Stimulated activated naive CD4-positive, alpha-beta T cell treated with Interleukin-2 at 50 U/mL for 16 hours (primary cell): Measurements from ENCODE around the gene ARHGEF7.

ENCODE experiments used
- DNase-seq: peaks from one replicate; lab custom pipeline; 2025; lab: John Stamatoyannopoulos, UW

Gene ARHGEF7

GRCh38 chr13:111110054-111110453 is 5.1 kb upstream of the ARHGEF7 start:
- no peak for DNase-seq

GRCh38 chr13:111111376-111111937 is 3.7 kb upstream of the ARHGEF7 start:
- no peak for DNase-seq

- DNase-seq = no peak
These were observed 2.9 kb upstream of the ARHGEF7 start for GRCh38 chr13:111112196-111112595.

- no peak for DNase-seq
These were observed 599 bp upstream of the ARHGEF7 start for GRCh38 chr13:111114362-111115060.

- no peak for DNase-seq
These were observed 933 bp downstream of the ARHGEF7 start for GRCh38 chr13:111115965-111116521.

GRCh38 chr13:111116856-111117255 is 1.7 kb downstream of the ARHGEF7 start:
- DNase-seq = no peak

- no peak for DNase-seq
These were observed 2.2 kb downstream of the ARHGEF7 start for GRCh38 chr13:111117289-111117688.

GRCh38 chr13:111117961-111118360 is 2.9 kb downstream of the ARHGEF7 start:
- no peak for DNase-seq

- no peak for DNase-seq
These were observed 3.9 kb downstream of the ARHGEF7 start for GRCh38 chr13:111118898-111119607.

- DNase-seq = no peak
These were observed 4.9 kb downstream of the ARHGEF7 start for GRCh38 chr13:111119966-111120365.

- no peak for DNase-seq
These were observed 5.3 kb downstream of the ARHGEF7 start for GRCh38 chr13:111120422-111120821.

- no peak for DNase-seq
These were observed 5.8 kb downstream of the ARHGEF7 start for GRCh38 chr13:111120913-111121312.

- no peak for DNase-seq
These were observed 6.4 kb downstream of the ARHGEF7 start for GRCh38 chr13:111121506-111121905.

- DNase-seq = no peak
These were observed 6.9 kb downstream of the ARHGEF7 start for GRCh38 chr13:111122056-111122455.

GRCh38 chr13:111122631-111123030 is 7.5 kb downstream of the ARHGEF7 start:
- DNase-seq = no peak

- no peak for DNase-seq
These were observed 8.1 kb downstream of the ARHGEF7 start for GRCh38 chr13:111123221-111123620.

GRCh38 chr13:111123649-111124048 is 8.5 kb downstream of the ARHGEF7 start:
- DNase-seq = no peak

- DNase-seq = no peak
These were observed 11.4 kb downstream of the ARHGEF7 start for GRCh38 chr13:111126509-111126908.

- no peak for DNase-seq
These were observed 14.5 kb downstream of the ARHGEF7 start for GRCh38 chr13:111129465-111130115.

GRCh38 chr13:111130116-111130508 is 15.0 kb downstream of the ARHGEF7 start:
- DNase-seq = no peak

- no peak for DNase-seq
These were observed 15.9 kb downstream of the ARHGEF7 start for GRCh38 chr13:111131048-111131447.

GRCh38 chr13:111131611-111132010 is 16.5 kb downstream of the ARHGEF7 start:
- DNase-seq = no peak
